SK-N-SH (cell line): ENCODE data around the gene EFCC1. TPM values are rescaled to one million over a fixed set of nuclear protein-coding genes. Genes with fewer than 3 reads are reported as not detected.

Experiments used
- CTCF ChIA-PET: fragments of 300-600, 350-600 bp; formaldehyde crosslinking; extraction: SDS; loops from one replicate; lab custom pipeline; 2021; lab: Yijun Ruan, JAX
- POLR2A ChIA-PET: fragments of 350-600 bp; sonication (Branson Sonifier 250); formaldehyde crosslinking; extraction: SDS; loops from one replicate; lab custom pipeline; 2020; ENCODE audit warnings: antibody characterized with exemption, inconsistent platforms; lab: Yijun Ruan, JAX
- DNase-seq: peaks from one replicate; pipeline ENCODE4 v3.0.0; 2012
- H2AFZ ChIP-seq: fragments of 200-600 bp; sonication (generic); 2 replicates; pipeline ENCODE4 v1.8.1; 2016; ENCODE audit warnings: antibody characterized with exemption, mild to moderate bottlenecking, low read depth
- H3F3A ChIP-seq: fragments of 200-600 bp; sonication (generic); replicated peaks from 2 replicates; pipeline ENCODE3; 2016; ENCODE audit warnings: antibody characterized with exemption, mild to moderate bottlenecking; ENCODE audit not compliant: insufficient read depth
- H3K27ac ChIP-seq, 2 experiments: fragments of 200-500 bp in 1 of 2; fragments of 200-600 bp in 1 of 2; sonication (Bioruptor generic) in 1 of 2; sonication (generic), shearing (Covaris generic) in 1 of 2; 2 replicates each; pipeline versions ENCODE4 v1.5.1 to v1.6.1; 2014 to 2016; ENCODE audit warnings: low read depth in 2 of 2, inconsistent platforms in 1 of 2, low read length in 1 of 2, mild to moderate bottlenecking in 1 of 2, mixed read lengths in 1 of 2
- H3K27me3 ChIP-seq: fragments of 200-600 bp; sonication (generic), shearing (Covaris generic); 2 replicates; pipeline ENCODE4 v1.6.1; 2016; ENCODE audit warnings: mixed run types; ENCODE audit not compliant: insufficient read depth
- H3K36me3 ChIP-seq, 2 experiments: fragments of 200-500 bp in 1 of 2; fragments of 200-600 bp in 1 of 2; sonication (Bioruptor generic) in 1 of 2; sonication (generic) in 1 of 2; replicated peaks in 1 of 2; 2 replicates each; pipeline versions ENCODE3 to v1.5.1; 2014 to 2016; ENCODE audit warnings: low read length in 1 of 2, mild to moderate bottlenecking in 1 of 2; ENCODE audit not compliant: insufficient read depth in 2 of 2, control insufficient read depth in 1 of 2
- H3K4me1 ChIP-seq, 2 experiments: fragments of 200-500 bp in 1 of 2; fragments of 200-600 bp in 1 of 2; sonication (Bioruptor generic) in 1 of 2; sonication (generic), shearing (Covaris generic) in 1 of 2; 2 replicates each; pipeline versions ENCODE4 v1.5.1 to v1.6.1; 2014 to 2016; ENCODE audit warnings: low read depth in 1 of 2, low read length in 1 of 2, mixed run types in 1 of 2; ENCODE audit not compliant: insufficient read depth in 2 of 2, control insufficient read depth in 1 of 2
- H3K4me2 ChIP-seq: fragments of 200-600 bp; sonication (generic), shearing (Covaris generic); 2 replicates; pipeline ENCODE4 v1.6.1; 2017; ENCODE audit warnings: mixed run types
- H3K4me3 ChIP-seq, 2 experiments: fragments of 200-500 bp in 1 of 2; fragments of 200-600 bp in 1 of 2; sonication (Bioruptor generic) in 1 of 2; sonication (generic), shearing (Covaris generic) in 1 of 2; 2 replicates each; pipeline versions ENCODE4 v1.5.1 to v1.8.1; 2014 to 2016; ENCODE audit warnings: low read depth in 2 of 2, inconsistent platforms in 1 of 2, low read length in 1 of 2, mild to moderate bottlenecking in 1 of 2, mixed read lengths in 1 of 2, moderate library complexity in 1 of 2
- H3K79me2 ChIP-seq: fragments of 200-600 bp; sonication (generic); 2 replicates; pipeline ENCODE4 v1.8.1; 2017; ENCODE audit warnings: mild to moderate bottlenecking; ENCODE audit not compliant: insufficient read depth
- H3K9ac ChIP-seq: fragments of 200-600 bp; sonication (generic); 2 replicates; pipeline ENCODE4 v1.6.1; 2017; ENCODE audit warnings: mixed run types
- H3K9me2 ChIP-seq: fragments of 200-600 bp; sonication (generic); 2 replicates; pipeline ENCODE4 v1.6.1; 2017; ENCODE audit warnings: mixed run types
- H3K9me3 ChIP-seq: fragments of 200-600 bp; sonication (generic); 2 replicates; pipeline ENCODE4 v1.6.1; 2017; ENCODE audit warnings: mixed run types, mild to moderate bottlenecking, moderate library complexity
- H4K20me1 ChIP-seq: fragments of 200-600 bp; sonication (generic); 2 replicates; pipeline ENCODE4 v1.6.1; 2017; ENCODE audit warnings: mild to moderate bottlenecking, mixed run types; ENCODE audit not compliant: insufficient read depth
- CHD2 ChIP-seq: fragments of 150-350 bp; IDR thresholded peaks from 2 replicates; pipeline ENCODE4 v1.6.1; 2018; ENCODE audit warnings: low read length; ENCODE audit not compliant: partially characterized antibody
- EP300 ChIP-seq, 2 experiments: IDR thresholded peaks; 2 replicates each; pipeline versions ENCODE4 v1.4.0 to v1.6.1; 2012; ENCODE audit warnings: borderline replicate concordance in 1 of 2, low read depth in 1 of 2, low read length in 1 of 2
- FOXJ3 ChIP-seq: sonication (generic); formaldehyde crosslinking; IDR thresholded peaks from 2 replicates; pipeline ENCODE4 v1.5.1; 2020; ENCODE audit warnings: mild to moderate bottlenecking, missing genetic modification reagents
- FOXM1 ChIP-seq: IDR thresholded peaks from 2 replicates; pipeline ENCODE4 v1.4.0; 2012; ENCODE audit warnings: low read depth, mild to moderate bottlenecking
- GABPA ChIP-seq: IDR thresholded peaks from 2 replicates; pipeline ENCODE4 v1.4.0; 2012; ENCODE audit warnings: low read depth, mild to moderate bottlenecking
- IRF3 ChIP-seq: fragments of 150-350 bp; IDR thresholded peaks from 2 replicates; pipeline ENCODE4 v1.6.1; 2016; ENCODE audit warnings: mild to moderate bottlenecking, low read depth, low read length
- MAX ChIP-seq: IDR thresholded peaks from 2 replicates; pipeline ENCODE4 v1.4.0; 2012; ENCODE audit warnings: low read depth
- RAD21 ChIP-seq: IDR thresholded peaks from 2 replicates; pipeline ENCODE4 v1.6.1; 2012; ENCODE audit warnings: mild to moderate bottlenecking, low read length
- SMC3 ChIP-seq: IDR thresholded peaks from 2 replicates; pipeline ENCODE4 v1.6.1; 2012; ENCODE audit warnings: low read depth, low read length, improper control_type of control experiment
- TAF1 ChIP-seq: IDR thresholded peaks from 2 replicates; pipeline ENCODE4 v1.6.1; 2012; ENCODE audit warnings: low read depth, mild to moderate bottlenecking, low read length, moderate library complexity, borderline replicate concordance
- USF1 ChIP-seq: IDR thresholded peaks from 2 replicates; pipeline ENCODE4 v1.4.0; 2012; ENCODE audit warnings: low read depth, borderline replicate concordance
- YY1 ChIP-seq: IDR thresholded peaks from 2 replicates; pipeline ENCODE4 v1.4.0; 2012; ENCODE audit warnings: low read depth, mild to moderate bottlenecking
- WGBS: methylation state at CpG from one replicate; pipeline ENCODE4 v1.1.6; 2017; ENCODE audit warnings: low lambda C conversion rate; 5-methylcytosine and 5-hydroxymethylcytosine counted together
- polyA plus RNA-seq, 3 experiments: library from polyadenylated mRNA; depleted of rRNA; stranded (reverse); fragments of >200 nt; gene quantifications; 2 replicates each; pipeline ENCODE4 v1.2.3, GENCODE V29; 2012

Gene EFCC1
- polyA plus RNA-seq, 1 of the 3 experiments (the other 2 are of a cell fraction), result not detected

- TF ChIP-seq USF1, result no peak
Observed at GRCh38 chr3:129020691-129021090, 19.6 kb downstream of the EFCC1 start (continued).

GRCh38 chr3:129021140-129021551, 20.0 kb downstream of the EFCC1 start:
- no peak overlapping the region for H3K9ac ChIP-seq
- H3K79me2 ChIP-seq, result no peaks in the 10 kb centered on the region
- 83% methylated on average over 6 of the region's 6 CpGs for WGBS
- no peak for TF ChIP-seq IRF3
- TF ChIP-seq TAF1, result no peak
- TF ChIP-seq SMC3, result no peak
- no peak for TF ChIP-seq RAD21
- TF ChIP-seq YY1, result no peak
- no peak for TF ChIP-seq FOXM1
- TF ChIP-seq MAX, result no peak
- no peak for TF ChIP-seq FOXJ3 (CRISPR knock-in tag)
- TF ChIP-seq EP300 (IDR thresholded peaks at IDR 0.05; ENCODE audit: borderline replicate concordance in 1 of 2, low read depth in 1 of 2, low read length in 1 of 2), result no peak
- no peak for TF ChIP-seq CHD2
- no peak for TF ChIP-seq GABPA
- peaks cover 0 to 20% of the 10 kb centered on the region in 2 experiments; a peak in 1 of 4 replicates for H3K4me1 ChIP-seq
- no peaks in the 10 kb centered on the region for H3F3A ChIP-seq
- H3K4me2 ChIP-seq, result no peak overlapping the region
- no peak overlapping the region for H3K27ac ChIP-seq
- H3K9me2 ChIP-seq, result no peaks in the 10 kb centered on the region
- no peaks in the 10 kb centered on the region for H3K9me3 ChIP-seq
- ChIA-PET POLR2A (no interaction called here), CTCF (interaction anchor here (0.8 to 4.7 kb wide), 3 partner anchors 32 to 51 kb away, joined by 3 to 25 read pairs (median 7); no protein-coding TSS in a partner anchor)
- no peak for DNase-seq
- H2AFZ ChIP-seq, result no peak overlapping the region
- H3K36me3 ChIP-seq, result no peaks in the 10 kb centered on the region
- no peaks in the 10 kb centered on the region; the same call in 1 of the 2 replicates for H3K27me3 ChIP-seq
- H3K4me3 ChIP-seq, result no peak overlapping the region
- no peaks in the 10 kb centered on the region for H4K20me1 ChIP-seq
